Measurements from ENCODE around the gene UBE2J2.

Gene UBE2J2

GRCh38 chr1:1239227-1239613 is 34.4 kb downstream of the UBE2J2 start:
- DNase-seq = no peak

- no peak for DNase-seq
These were observed 34.9 kb downstream of the UBE2J2 start for GRCh38 chr1:1238702-1239178.

GRCh38 chr1:1237874-1238701 is 35.6 kb downstream of the UBE2J2 start:
- no peak for DNase-seq

GRCh38 chr1:1236945-1237873 is 36.4 kb downstream of the UBE2J2 start:
- DNase-seq = no peak

- no peak for DNase-seq
These were observed 37.4 kb downstream of the UBE2J2 start for GRCh38 chr1:1236176-1236763.

GRCh38 chr1:1235016-1235744 is 38.5 kb downstream of the UBE2J2 start:
- no peak for DNase-seq

GRCh38 chr1:1234180-1234808 is 39.4 kb downstream of the UBE2J2 start:
- DNase-seq = no peak

- DNase-seq = no peak
These were observed 40.1 kb downstream of the UBE2J2 start for GRCh38 chr1:1233567-1233892.

- no peak for DNase-seq
These were observed 40.7 kb downstream of the UBE2J2 start for GRCh38 chr1:1232796-1233566.

- no peak for DNase-seq
These were observed 41.4 kb downstream of the UBE2J2 start, which contains the start of gene B3GALT6 for GRCh38 chr1:1232208-1232795. Gene B3GALT6, plus strand, starts transcription at chr1:1232237. Its CDS starts 42 bp downstream, at chr1:1232279.

- peak; percentile 90 for DNase-seq
These were observed 42.0 kb downstream of the UBE2J2 start, which contains the start of gene SDF4 for GRCh38 chr1:1231400-1232207. Gene SDF4, minus strand, starts transcription at chr1:1232001. Its CDS starts 3,229 bp downstream, at chr1:1228772.

GRCh38 chr1:1230656-1231399 is 42.8 kb downstream of the UBE2J2 start:
- no peak for DNase-seq

- no peak for DNase-seq
These were observed 43.9 kb downstream of the UBE2J2 start for GRCh38 chr1:1229770-1230169.

GRCh38 chr1:1228596-1229321 is 44.9 kb downstream of the UBE2J2 start:
- DNase-seq = no peak

- DNase-seq = no peak
These were observed 45.5 kb downstream of the UBE2J2 start for GRCh38 chr1:1228187-1228586.

- DNase-seq = no peak
These were observed 46.3 kb downstream of the UBE2J2 start for GRCh38 chr1:1227386-1227785.

GRCh38 chr1:1226566-1227362 is 46.9 kb downstream of the UBE2J2 start:
- no peak for DNase-seq

GRCh38 chr1:1225913-1226312 is 47.7 kb downstream of the UBE2J2 start:
- DNase-seq = no peak

All from NCI-H2029 (cell line).